SK-N-SH treated with all-trans-retinoic acid at 6 μM for 48 hours (cell line): ENCODE measurements around the gene CLEC3B.
A peak's percentile ranks its signal among the peaks of the same experiment; 100 is the strongest.

Experiments
- ATAC-seq: fragments of 200-7000 bp; cut with Tn5 transposase; 3 replicates; pipeline ENCODE4 v1.9.1; 2020; ENCODE audit warnings: mild to moderate bottlenecking, moderate library complexity
- ARNTL ChIP-seq: fragments of 450-650 bp; formaldehyde crosslinking; IDR thresholded peaks from 2 replicates; pipeline ENCODE4 v1.5.0; 2020; ENCODE audit warnings: low read depth, mild to moderate bottlenecking, moderate library complexity, borderline replicate concordance
- BACH2 ChIP-seq: fragments of 250-450 bp; sonication (Bioruptor Pico); IDR thresholded peaks from 2 replicates; pipeline ENCODE4 v1.9.0; 2021; ENCODE audit warnings: mild to moderate bottlenecking, borderline replicate concordance
- CSDC2 ChIP-seq: fragments of 250-450 bp; sonication (Bioruptor Pico); IDR thresholded peaks from 2 replicates; pipeline ENCODE4 v1.5.0; 2020; ENCODE audit warnings: mild to moderate bottlenecking, moderate library complexity
- ESRRG ChIP-seq: fragments of 250-450 bp; sonication (Bioruptor Pico); IDR thresholded peaks from 2 replicates; pipeline ENCODE4 v1.6.1; 2021; ENCODE audit warnings: mild to moderate bottlenecking
- GLIS3 ChIP-seq: fragments of 250-450 bp; sonication (Bioruptor Pico); IDR thresholded peaks from 2 replicates; pipeline ENCODE4 v1.5.0; 2020; ENCODE audit warnings: mild to moderate bottlenecking, moderate library complexity
- OSR1 ChIP-seq: fragments of 250-450 bp; sonication (Bioruptor Pico); IDR thresholded peaks from 2 replicates; pipeline ENCODE4 v1.8.0; 2022; ENCODE audit warnings: moderate library complexity, mild to moderate bottlenecking, inconsistent platforms
- PPARA ChIP-seq: fragments of 250-450 bp; sonication (Bioruptor Pico); IDR thresholded peaks from 2 replicates; pipeline ENCODE4 v1.5.0; 2020; ENCODE audit warnings: mild to moderate bottlenecking, borderline replicate concordance
- RARB ChIP-seq: fragments of 250-450 bp; sonication (Bioruptor Pico); IDR thresholded peaks from 2 replicates; pipeline ENCODE4 v1.8.0; 2021; ENCODE audit warnings: mild to moderate bottlenecking, moderate library complexity
- SNAI2 ChIP-seq: fragments of 250-450 bp; sonication (Bioruptor Pico); IDR thresholded peaks from 2 replicates; pipeline ENCODE4 v1.5.0; 2020; ENCODE audit warnings: mild to moderate bottlenecking, moderate library complexity
- TOX ChIP-seq: fragments of 250-450 bp; sonication (Bioruptor Pico); IDR thresholded peaks from 2 replicates; pipeline ENCODE4 v1.8.0; 2021; ENCODE audit warnings: mild to moderate bottlenecking, moderate library complexity, borderline replicate concordance
- ZC3H10 ChIP-seq: fragments of 250-450 bp; sonication (Bioruptor Pico); IDR thresholded peaks from 2 replicates; pipeline ENCODE4 v1.5.1; 2021; ENCODE audit warnings: mild to moderate bottlenecking, moderate library complexity
- ZFP3 ChIP-seq: fragments of 250-450 bp; sonication (Bioruptor Pico); IDR thresholded peaks from 2 replicates; pipeline ENCODE4 v1.5.0; 2020; ENCODE audit warnings: mild to moderate bottlenecking, moderate library complexity
- ZFP30 ChIP-seq: fragments of 450-650 bp; formaldehyde crosslinking; IDR thresholded peaks from 2 replicates; pipeline ENCODE4 v1.5.0; 2022; ENCODE audit warnings: mild to moderate bottlenecking, moderate library complexity
- ZNF565 ChIP-seq: fragments of 450-650 bp; formaldehyde crosslinking; conservative IDR thresholded peaks from 2 replicates; pipeline ENCODE4 v1.5.0; 2020; ENCODE audit warnings: low read depth, mild to moderate bottlenecking, moderate library complexity
- ZNF8 ChIP-seq: fragments of 450-650 bp; formaldehyde crosslinking; IDR thresholded peaks from 2 replicates; pipeline ENCODE4 v1.5.0; 2020; ENCODE audit warnings: mild to moderate bottlenecking, moderate library complexity
- TF ChIP-seq, protein P1 (sequence below): fragments of 250-450 bp; sonication (Bioruptor Pico); IDR thresholded peaks from 2 replicates; pipeline ENCODE4 v1.8.0; 2020; ENCODE audit warnings: mild to moderate bottlenecking, moderate library complexity, borderline replicate concordance
- TF ChIP-seq, protein P2 (sequence below): fragments of 250-450 bp; sonication (Bioruptor Pico); IDR thresholded peaks from 2 replicates; pipeline ENCODE4 v1.5.1; 2020; ENCODE audit warnings: low read depth, mild to moderate bottlenecking, moderate library complexity
- TF ChIP-seq, protein P3 (sequence below): fragments of 250-450 bp; sonication (Bioruptor Pico); IDR thresholded peaks from 2 replicates; pipeline ENCODE4 v1.5.1; 2021; ENCODE audit warnings: mild to moderate bottlenecking, moderate library complexity
- TF ChIP-seq, protein P4 (sequence below): fragments of 250-450 bp; sonication (Bioruptor Pico); IDR thresholded peaks from 2 replicates; pipeline ENCODE4 v1.5.0; 2020; ENCODE audit warnings: mild to moderate bottlenecking, moderate library complexity

Gene CLEC3B

DNA sequence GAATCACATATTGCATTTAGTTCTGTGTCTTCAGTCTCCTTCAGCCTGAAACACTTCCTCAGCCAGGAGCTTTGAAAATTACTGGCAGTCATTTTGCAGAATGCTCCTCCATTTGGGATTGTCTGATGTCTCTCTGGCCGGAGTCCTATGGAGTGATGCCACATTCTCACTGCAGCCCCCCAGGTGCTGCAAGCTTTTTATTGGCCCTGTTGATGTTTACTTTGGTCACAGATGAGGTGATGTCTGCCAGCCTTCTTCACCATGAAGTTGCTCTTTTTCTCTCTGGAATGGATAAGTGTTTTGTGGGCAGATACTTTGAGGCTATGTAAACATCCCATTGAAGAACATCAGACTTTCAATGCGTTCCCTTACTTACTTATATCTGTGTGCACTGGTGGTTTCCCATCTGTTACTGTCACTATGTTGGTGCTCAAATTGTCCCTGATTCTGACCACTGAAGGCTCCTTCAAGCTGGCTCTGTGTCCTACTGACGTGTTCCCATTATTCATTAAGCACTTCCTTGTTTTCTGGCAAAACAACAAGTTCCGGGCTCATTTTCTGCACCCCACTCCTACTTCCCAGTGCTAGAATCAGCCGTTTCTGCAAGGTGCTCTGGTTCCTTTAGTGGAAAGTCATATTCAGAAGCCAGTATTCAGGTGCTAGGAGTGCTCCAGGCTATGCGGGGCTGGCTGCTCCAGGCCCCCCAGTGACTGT is 1.4 kb upstream of the CLEC3B start:
- ATAC-seq: no peak
- TF ChIP-seq CSDC2 (CRISPR knock-in tag) (no peak), GLIS3 (no peak), ZNF565 (CRISPR knock-in tag) (no peak), BACH2 (CRISPR knock-in tag) (no peak), PPARA (CRISPR knock-in tag) (no peak), SNAI2 (CRISPR knock-in tag) (no peak), ARNTL (CRISPR knock-in tag) (no peak), ZC3H10 (CRISPR knock-in tag) (no peak), ESRRG (CRISPR knock-in tag) (no peak), TOX (CRISPR knock-in tag) (no peak), ZFP30 (CRISPR knock-in tag) (no peak)
- TF ChIP-seq, protein P1, sequence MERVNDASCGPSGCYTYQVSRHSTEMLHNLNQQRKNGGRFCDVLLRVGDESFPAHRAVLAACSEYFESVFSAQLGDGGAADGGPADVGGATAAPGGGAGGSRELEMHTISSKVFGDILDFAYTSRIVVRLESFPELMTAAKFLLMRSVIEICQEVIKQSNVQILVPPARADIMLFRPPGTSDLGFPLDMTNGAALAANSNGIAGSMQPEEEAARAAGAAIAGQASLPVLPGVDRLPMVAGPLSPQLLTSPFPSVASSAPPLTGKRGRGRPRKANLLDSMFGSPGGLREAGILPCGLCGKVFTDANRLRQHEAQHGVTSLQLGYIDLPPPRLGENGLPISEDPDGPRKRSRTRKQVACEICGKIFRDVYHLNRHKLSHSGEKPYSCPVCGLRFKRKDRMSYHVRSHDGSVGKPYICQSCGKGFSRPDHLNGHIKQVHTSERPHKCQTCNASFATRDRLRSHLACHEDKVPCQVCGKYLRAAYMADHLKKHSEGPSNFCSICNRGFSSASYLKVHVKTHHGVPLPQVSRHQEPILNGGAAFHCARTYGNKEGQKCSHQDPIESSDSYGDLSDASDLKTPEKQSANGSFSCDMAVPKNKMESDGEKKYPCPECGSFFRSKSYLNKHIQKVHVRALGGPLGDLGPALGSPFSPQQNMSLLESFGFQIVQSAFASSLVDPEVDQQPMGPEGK: no peak
- TF ChIP-seq, protein P2, sequence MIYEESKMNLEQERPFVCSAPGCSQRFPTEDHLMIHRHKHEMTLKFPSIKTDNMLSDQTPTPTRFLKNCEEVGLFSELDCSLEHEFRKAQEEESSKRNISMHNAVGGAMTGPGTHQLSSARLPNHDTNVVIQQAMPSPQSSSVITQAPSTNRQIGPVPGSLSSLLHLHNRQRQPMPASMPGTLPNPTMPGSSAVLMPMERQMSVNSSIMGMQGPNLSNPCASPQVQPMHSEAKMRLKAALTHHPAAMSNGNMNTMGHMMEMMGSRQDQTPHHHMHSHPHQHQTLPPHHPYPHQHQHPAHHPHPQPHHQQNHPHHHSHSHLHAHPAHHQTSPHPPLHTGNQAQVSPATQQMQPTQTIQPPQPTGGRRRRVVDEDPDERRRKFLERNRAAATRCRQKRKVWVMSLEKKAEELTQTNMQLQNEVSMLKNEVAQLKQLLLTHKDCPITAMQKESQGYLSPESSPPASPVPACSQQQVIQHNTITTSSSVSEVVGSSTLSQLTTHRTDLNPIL: no peak
- TF ChIP-seq, protein P3, sequence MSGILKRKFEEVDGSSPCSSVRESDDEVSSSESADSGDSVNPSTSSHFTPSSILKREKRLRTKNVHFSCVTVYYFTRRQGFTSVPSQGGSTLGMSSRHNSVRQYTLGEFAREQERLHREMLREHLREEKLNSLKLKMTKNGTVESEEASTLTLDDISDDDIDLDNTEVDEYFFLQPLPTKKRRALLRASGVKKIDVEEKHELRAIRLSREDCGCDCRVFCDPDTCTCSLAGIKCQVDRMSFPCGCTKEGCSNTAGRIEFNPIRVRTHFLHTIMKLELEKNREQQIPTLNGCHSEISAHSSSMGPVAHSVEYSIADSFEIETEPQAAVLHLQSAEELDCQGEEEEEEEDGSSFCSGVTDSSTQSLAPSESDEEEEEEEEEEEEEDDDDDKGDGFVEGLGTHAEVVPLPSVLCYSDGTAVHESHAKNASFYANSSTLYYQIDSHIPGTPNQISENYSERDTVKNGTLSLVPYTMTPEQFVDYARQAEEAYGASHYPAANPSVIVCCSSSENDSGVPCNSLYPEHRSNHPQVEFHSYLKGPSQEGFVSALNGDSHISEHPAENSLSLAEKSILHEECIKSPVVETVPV (CRISPR knock-in tag): no peak

DNA sequence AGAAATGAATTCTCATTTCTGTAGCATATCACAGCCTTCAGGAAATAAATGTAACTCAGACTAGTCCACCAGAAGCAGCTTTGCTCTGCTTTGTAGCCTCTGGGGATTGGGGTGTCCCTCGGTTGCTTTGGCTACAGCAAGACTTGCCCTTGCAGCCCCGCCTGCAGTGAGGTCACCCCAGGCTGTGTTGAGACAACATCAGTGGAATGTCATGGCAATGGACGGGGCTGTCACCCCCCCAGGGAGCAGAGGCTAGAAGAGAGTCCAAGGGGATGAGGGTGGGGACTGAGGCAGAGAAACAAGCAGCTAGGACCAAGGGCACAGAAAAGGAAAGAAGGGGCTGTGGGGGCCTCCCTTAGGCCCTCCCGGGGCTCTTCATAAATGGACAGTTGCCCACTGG is 854 bp downstream of the CLEC3B start:
- peak; percentile 36 for ATAC-seq
- TF ChIP-seq, protein P1: no peak
- TF ChIP-seq SNAI2 (CRISPR knock-in tag) (no peak), OSR1 (CRISPR knock-in tag) (no peak), PPARA (CRISPR knock-in tag) (no peak)
- TF ChIP-seq, protein P4, sequence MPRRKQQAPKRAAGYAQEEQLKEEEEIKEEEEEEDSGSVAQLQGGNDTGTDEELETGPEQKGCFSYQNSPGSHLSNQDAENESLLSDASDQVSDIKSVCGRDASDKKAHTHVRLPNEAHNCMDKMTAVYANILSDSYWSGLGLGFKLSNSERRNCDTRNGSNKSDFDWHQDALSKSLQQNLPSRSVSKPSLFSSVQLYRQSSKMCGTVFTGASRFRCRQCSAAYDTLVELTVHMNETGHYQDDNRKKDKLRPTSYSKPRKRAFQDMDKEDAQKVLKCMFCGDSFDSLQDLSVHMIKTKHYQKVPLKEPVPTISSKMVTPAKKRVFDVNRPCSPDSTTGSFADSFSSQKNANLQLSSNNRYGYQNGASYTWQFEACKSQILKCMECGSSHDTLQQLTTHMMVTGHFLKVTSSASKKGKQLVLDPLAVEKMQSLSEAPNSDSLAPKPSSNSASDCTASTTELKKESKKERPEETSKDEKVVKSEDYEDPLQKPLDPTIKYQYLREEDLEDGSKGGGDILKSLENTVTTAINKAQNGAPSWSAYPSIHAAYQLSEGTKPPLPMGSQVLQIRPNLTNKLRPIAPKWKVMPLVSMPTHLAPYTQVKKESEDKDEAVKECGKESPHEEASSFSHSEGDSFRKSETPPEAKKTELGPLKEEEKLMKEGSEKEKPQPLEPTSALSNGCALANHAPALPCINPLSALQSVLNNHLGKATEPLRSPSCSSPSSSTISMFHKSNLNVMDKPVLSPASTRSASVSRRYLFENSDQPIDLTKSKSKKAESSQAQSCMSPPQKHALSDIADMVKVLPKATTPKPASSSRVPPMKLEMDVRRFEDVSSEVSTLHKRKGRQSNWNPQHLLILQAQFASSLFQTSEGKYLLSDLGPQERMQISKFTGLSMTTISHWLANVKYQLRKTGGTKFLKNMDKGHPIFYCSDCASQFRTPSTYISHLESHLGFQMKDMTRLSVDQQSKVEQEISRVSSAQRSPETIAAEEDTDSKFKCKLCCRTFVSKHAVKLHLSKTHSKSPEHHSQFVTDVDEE (CRISPR knock-in tag): no peak

DNA sequence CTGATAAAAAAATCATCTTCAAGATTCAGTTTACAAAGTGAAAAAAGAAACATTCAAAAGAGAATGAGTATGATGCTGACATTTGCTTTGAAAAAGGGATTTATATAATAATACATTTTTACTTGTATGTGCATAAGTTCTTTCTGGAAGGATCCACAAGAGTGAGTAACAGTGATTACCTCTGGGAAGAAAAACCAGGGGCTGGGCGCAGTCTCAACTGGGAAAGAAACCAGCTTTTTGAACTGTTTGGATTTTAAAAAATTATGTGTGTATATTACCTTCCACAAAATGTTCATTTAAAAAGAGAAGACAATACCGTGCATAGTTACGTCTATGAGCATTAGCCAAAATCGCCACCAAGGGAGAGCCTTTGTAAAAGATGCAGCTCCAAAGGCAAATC is 1.3 kb downstream of the CLEC3B start:
- no peak for ATAC-seq
- TF ChIP-seq RARB (CRISPR knock-in tag) (no peak), ZFP30 (CRISPR knock-in tag) (no peak), ZFP3 (CRISPR knock-in tag) (no peak), TOX (CRISPR knock-in tag) (no peak), ZNF8 (CRISPR knock-in tag) (no peak), ARNTL (CRISPR knock-in tag) (no peak), SNAI2 (CRISPR knock-in tag) (no peak), ESRRG (CRISPR knock-in tag) (no peak)
- TF ChIP-seq, protein P3 (CRISPR knock-in tag): no peak
- TF ChIP-seq, protein P2: no peak
- TF ChIP-seq, protein P4 (CRISPR knock-in tag): no peak
